SK-N-MC (cell line): ENCODE data around the gene SPTAN1.

Source experiments
- EZH2 ChIP-seq: fragments of 200-600 bp; sonication (generic); IDR thresholded peaks from one replicate; pipeline ENCODE4 v1.6.1; 2017; ENCODE audit warnings: antibody characterized with exemption
- POLR2AphosphoS5 ChIP-seq: IDR thresholded peaks from 2 replicates; pipeline ENCODE4 v1.6.1; 2012; ENCODE audit warnings: mild to moderate bottlenecking, low read depth, low read length, borderline replicate concordance

GRCh38 chr9:128638580-128638979 is 86.2 kb downstream of the SPTAN1 start:
- TF ChIP-seq EZH2 (no peak), POLR2AphosphoS5 (no peak)
